Testis (tissue), 2 donors: ENCODE measurements around the gene NAPSA.

ENCODE experiments used
- POLR2A ChIP-seq: fragments of 450-650 bp; IDR thresholded peaks from one replicate; pipeline ENCODE4 v1.6.1; 2017; ENCODE audit warnings: antibody characterized with exemption, mild to moderate bottlenecking, moderate library complexity
- TF ChIP-seq, protein P1 (sequence below), 3 experiments: fragments of 450-650 bp in 2 of 3; fragments of 200-600 bp in 1 of 3; sonication (generic) in 1 of 3; IDR thresholded peaks; one replicate each; pipeline ENCODE4 v1.5.1; 2016 to 2019; ENCODE audit warnings: antibody characterized with exemption in 3 of 3, mild to moderate bottlenecking in 2 of 3, moderate library complexity in 1 of 3

DNA sequence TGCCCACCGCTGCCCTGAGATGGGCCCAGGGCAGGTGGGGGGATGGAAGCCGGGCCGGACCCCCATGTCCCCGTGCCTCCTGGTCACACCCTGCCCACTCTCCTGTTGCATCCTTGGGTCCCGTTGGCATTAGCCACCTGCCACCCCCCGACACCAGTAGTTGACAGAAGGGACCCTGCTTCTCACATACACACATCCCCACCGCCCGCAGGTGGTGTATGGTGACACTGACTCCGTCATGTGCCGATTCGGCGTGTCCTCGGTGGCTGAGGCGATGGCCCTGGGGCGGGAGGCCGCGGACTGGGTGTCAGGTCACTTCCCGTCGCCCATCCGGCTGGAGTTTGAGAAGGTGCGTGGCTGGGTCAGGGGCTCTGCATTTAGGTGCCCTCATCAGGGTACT is 48.1 kb upstream of the NAPSA start:
- TF ChIP-seq POLR2A = no peak
- TF ChIP-seq, protein P1, sequence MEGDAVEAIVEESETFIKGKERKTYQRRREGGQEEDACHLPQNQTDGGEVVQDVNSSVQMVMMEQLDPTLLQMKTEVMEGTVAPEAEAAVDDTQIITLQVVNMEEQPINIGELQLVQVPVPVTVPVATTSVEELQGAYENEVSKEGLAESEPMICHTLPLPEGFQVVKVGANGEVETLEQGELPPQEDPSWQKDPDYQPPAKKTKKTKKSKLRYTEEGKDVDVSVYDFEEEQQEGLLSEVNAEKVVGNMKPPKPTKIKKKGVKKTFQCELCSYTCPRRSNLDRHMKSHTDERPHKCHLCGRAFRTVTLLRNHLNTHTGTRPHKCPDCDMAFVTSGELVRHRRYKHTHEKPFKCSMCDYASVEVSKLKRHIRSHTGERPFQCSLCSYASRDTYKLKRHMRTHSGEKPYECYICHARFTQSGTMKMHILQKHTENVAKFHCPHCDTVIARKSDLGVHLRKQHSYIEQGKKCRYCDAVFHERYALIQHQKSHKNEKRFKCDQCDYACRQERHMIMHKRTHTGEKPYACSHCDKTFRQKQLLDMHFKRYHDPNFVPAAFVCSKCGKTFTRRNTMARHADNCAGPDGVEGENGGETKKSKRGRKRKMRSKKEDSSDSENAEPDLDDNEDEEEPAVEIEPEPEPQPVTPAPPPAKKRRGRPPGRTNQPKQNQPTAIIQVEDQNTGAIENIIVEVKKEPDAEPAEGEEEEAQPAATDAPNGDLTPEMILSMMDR (IDR thresholded peaks at IDR 0.05) = no peak
